Loucy (cell line): ENCODE results near the gene CHERP.

Source experiments
- EZH2phosphoT487 ChIP-seq: fragments of 200-600 bp; IDR thresholded peaks from 2 replicates; pipeline ENCODE4 v1.6.1; 2018; ENCODE audit warnings: antibody characterized with exemption, mild to moderate bottlenecking, moderate library complexity, borderline replicate concordance
- TF ChIP-seq, protein P1 (sequence below): fragments of 200-600 bp; sonication (generic); conservative IDR thresholded peaks from 2 replicates; pipeline ENCODE4 v1.5.1; 2014; ENCODE audit warnings: mild to moderate bottlenecking, antibody characterized with exemption, low read length

DNA sequence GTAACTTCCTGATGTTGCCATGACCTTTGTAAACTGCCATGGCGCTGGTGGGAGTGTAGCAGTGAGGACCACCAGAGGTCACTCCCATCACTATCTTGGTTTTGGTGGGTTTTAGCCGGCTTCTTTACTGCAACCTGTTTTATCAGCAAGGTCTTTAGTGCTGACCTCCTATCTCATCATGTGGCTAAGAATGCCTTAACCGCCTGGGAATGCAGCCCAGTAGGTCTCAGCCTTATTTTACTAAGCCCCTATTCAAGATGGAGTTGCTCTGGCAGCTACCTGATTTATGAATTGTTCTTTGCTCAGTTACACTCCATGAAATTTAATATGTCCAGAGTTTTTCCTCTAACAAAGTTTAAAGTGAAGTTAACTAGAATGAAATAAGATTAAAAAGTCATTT, 65.8 kb downstream of the CHERP start:
- TF ChIP-seq, protein P1, sequence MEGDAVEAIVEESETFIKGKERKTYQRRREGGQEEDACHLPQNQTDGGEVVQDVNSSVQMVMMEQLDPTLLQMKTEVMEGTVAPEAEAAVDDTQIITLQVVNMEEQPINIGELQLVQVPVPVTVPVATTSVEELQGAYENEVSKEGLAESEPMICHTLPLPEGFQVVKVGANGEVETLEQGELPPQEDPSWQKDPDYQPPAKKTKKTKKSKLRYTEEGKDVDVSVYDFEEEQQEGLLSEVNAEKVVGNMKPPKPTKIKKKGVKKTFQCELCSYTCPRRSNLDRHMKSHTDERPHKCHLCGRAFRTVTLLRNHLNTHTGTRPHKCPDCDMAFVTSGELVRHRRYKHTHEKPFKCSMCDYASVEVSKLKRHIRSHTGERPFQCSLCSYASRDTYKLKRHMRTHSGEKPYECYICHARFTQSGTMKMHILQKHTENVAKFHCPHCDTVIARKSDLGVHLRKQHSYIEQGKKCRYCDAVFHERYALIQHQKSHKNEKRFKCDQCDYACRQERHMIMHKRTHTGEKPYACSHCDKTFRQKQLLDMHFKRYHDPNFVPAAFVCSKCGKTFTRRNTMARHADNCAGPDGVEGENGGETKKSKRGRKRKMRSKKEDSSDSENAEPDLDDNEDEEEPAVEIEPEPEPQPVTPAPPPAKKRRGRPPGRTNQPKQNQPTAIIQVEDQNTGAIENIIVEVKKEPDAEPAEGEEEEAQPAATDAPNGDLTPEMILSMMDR, result no peak
- no peak for TF ChIP-seq EZH2phosphoT487
